Right lobe of liver (tissue), 4 donors: ENCODE data around the gene NFIA.

Experiments used
- POLR2A ChIP-seq: fragments of 450-650 bp; IDR thresholded peaks from one replicate; pipeline ENCODE4 v1.6.1; 2017; ENCODE audit warnings: antibody characterized with exemption, mild to moderate bottlenecking
- TF ChIP-seq, protein P1 (sequence below), 4 donors: fragments of 200-600 bp in 3 of 4; fragments of 450-650 bp in 1 of 4; IDR thresholded peaks; one replicate each; pipeline versions ENCODE4 v1.5.1 to v1.8.0; 2016 to 2022; ENCODE audit warnings: antibody characterized with exemption in 4 of 4, mild to moderate bottlenecking in 2 of 4
- donor health status: DM: no; HTN: no; CAD: no.
- donor health status: DM: no; HTN: no; CAD: no.
- donor health status: DM: no; HTN: yes; CAD: no.

GRCh38 chr1:61117283-61117682, 34.9 kb downstream of the NFIA start:
- TF ChIP-seq, protein P1, sequence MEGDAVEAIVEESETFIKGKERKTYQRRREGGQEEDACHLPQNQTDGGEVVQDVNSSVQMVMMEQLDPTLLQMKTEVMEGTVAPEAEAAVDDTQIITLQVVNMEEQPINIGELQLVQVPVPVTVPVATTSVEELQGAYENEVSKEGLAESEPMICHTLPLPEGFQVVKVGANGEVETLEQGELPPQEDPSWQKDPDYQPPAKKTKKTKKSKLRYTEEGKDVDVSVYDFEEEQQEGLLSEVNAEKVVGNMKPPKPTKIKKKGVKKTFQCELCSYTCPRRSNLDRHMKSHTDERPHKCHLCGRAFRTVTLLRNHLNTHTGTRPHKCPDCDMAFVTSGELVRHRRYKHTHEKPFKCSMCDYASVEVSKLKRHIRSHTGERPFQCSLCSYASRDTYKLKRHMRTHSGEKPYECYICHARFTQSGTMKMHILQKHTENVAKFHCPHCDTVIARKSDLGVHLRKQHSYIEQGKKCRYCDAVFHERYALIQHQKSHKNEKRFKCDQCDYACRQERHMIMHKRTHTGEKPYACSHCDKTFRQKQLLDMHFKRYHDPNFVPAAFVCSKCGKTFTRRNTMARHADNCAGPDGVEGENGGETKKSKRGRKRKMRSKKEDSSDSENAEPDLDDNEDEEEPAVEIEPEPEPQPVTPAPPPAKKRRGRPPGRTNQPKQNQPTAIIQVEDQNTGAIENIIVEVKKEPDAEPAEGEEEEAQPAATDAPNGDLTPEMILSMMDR (IDR thresholded peaks at IDR 0.05) = no peak
- TF ChIP-seq POLR2A = no peak
